NB4 (cell line): Measurements from ENCODE around the gene DGKD.

Source experiments
- CTCF ChIP-seq: IDR thresholded peaks from one replicate; pipeline ENCODE4 v1.5.1; 2012; ENCODE audit warnings: low read depth, low read length
- MAX ChIP-seq: IDR thresholded peaks from 2 replicates; pipeline ENCODE4 v1.6.1; 2011; ENCODE audit warnings: low read depth, low read length
- MYC ChIP-seq: IDR thresholded peaks from 2 replicates; pipeline ENCODE4 v1.6.1; 2011; ENCODE audit warnings: low read depth, low read length
- POLR2A ChIP-seq: IDR thresholded peaks from 2 replicates; pipeline ENCODE4 v1.6.1; 2011; ENCODE audit warnings: mild to moderate bottlenecking; ENCODE audit not compliant: insufficient read length; ENCODE audit errors: extremely low read depth

GRCh38 chr2:233473386-233473791, 119.1 kb downstream of the DGKD start:
- no peak for TF ChIP-seq CTCF
- no peak for TF ChIP-seq MAX
- TF ChIP-seq POLR2A = no peak
- no peak for TF ChIP-seq MYC
